Measurements from ENCODE around the gene OR1E2. TPM values are rescaled to one million over a fixed set of nuclear protein-coding genes. Genes with fewer than 3 reads are reported as not detected.
"Not testable (repeated sequence)": the region's sequence is repeated elsewhere in the genome, so short reads cannot be mapped to it uniquely, and the experiment has no call there.

OR1E2 gene, protein sequence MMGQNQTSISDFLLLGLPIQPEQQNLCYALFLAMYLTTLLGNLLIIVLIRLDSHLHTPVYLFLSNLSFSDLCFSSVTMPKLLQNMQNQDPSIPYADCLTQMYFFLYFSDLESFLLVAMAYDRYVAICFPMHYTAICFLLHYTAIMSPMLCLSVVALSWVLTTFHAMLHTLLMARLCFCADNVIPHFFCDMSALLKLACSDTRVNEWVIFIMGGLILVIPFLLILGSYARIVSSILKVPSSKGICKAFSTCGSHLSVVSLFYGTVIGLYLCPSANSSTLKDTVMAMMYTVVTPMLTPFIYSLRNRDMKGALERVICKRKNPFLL
- total RNA-seq = not detected

DNA sequence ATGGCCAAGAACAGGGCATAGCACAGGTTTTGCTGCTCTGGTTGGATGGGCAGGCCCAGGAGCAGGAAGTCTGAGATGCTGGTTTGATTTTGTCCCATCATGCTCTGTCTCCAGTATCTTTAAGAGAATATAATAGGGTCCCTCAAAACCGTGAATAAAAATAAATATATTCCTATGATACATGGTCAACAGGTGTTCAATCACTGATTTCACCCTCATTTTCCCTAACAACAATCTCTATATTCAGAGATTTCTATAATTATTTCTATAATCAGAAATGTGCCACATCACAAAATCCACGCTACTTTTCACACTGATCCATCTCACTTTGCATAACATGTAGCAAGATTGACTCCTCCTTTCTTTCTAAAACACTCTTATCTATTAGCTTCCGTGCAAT, at the start of gene OR1E2:
Gene OR1E2 (minus strand): TSS at position 101 of the 400 bp plus-strand sequence. CDS start 0 bp downstream, at position 101.
- Histone ChIP-seq H3K9me3 (ENCODE audit: low read depth, low read length) (peaks cover 4% of the 10 kb centered on the region), H3K27me3 (ENCODE audit: insufficient read depth, low read length) (peaks cover 4% of the 10 kb centered on the region), H3K4me1 (ENCODE audit: insufficient read depth, low read length) (no peaks in the 10 kb centered on the region), H3K4me3 (ENCODE audit: low read length) (no peak within 1 kb of the TSS)

DNA sequence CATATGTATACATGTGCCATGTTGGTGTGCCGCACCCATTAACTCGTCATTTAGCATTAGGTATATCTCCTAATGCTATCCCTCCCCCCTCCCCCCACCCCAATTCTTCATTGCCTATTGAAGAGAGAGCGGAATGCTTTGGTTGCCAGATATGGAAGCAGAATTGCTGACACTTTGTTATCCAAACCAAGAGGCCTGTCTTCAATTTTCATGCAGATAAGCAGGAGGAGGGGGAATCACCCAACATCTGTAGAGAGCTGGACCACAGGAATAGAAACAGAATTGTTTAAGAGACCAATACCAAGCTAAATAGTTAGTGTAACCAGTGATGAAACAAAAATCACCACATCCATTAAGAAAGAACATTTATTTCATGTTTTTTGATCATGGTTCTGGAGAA, 49.2 kb upstream of the OR1E2 start:
- Histone ChIP-seq H3K9me3 (ENCODE audit: low read depth, low read length) (no peaks in the 10 kb centered on the region), H3K4me3 (ENCODE audit: low read length) (no peak overlapping the region), H3K27me3 (ENCODE audit: insufficient read depth, low read length) (peaks cover 3% of the 10 kb centered on the region), H3K4me1 (ENCODE audit: insufficient read depth, low read length) (no peaks in the 10 kb centered on the region)

DNA sequence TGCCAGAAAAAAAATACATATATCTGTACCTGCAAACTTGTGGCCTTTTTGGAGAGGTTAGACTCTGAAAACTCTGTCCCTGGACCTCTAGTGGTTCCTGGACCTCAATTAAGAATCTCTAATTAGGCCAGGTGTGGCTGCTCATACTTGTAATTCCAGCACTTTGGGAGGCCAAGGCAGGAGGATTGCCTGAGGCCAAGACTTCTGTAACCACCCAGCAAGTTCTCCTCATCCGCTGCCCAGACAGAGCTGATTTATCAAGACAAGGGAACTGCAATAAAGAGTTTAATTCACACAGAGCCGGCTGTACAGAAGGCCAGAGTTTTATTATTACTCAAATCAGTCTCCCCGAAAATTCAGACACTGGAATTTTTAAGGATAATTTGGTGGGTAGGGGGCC, 46.3 kb upstream of the OR1E2 start:
- H3K4me3 ChIP-seq (ENCODE audit: low read length) = no peak overlapping the region
- H3K27me3 ChIP-seq (ENCODE audit: insufficient read depth, low read length) = no peaks in the 10 kb centered on the region
- no peaks in the 10 kb centered on the region for H3K9me3 ChIP-seq (ENCODE audit: low read depth, low read length)
- no peaks in the 10 kb centered on the region for H3K4me1 ChIP-seq (ENCODE audit: insufficient read depth, low read length)

DNA sequence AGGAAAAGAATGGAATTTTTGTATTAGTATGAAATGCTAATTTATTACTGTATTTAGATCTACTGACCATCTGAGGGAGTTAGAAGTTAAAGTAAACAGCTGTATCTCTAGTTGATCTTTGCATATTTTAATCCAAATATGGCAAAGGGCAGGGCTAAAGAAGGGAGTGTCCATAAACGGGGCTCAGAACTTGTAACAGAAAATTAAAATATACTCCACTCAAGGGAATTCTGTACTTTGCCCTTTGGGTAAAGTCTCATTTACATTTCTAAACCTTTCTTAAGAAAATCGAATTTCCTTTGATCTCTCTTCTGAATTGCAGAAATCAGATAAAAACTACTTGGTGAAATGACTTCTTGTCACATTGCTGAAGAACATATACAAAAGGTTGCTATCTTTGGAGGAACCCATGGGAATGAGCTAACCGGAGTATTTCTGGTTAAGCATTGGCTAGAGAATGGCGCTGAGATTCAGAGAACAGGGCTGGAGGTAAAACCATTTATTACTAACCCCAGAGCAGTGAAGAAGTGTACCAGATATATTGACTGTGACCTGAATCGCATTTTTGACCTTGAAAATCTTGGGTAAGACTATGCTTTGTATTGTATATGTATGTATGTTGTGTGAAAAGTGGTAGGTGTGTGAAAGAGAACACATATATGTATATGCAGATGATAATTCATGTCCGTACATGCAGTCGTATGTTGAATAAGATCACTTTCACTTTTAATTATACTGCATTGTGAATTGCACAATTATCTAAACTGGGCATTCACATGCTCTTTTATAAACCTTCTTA, 42.4 kb upstream of the OR1E2 start, which contains the start of gene ASPA:
Gene ASPA (plus strand): TSS at position 186 of the 799 bp plus-strand sequence. CDS start 163 bp downstream, at position 349.
- no peaks in the 10 kb centered on the region for H3K27me3 ChIP-seq (ENCODE audit: insufficient read depth, low read length)
- H3K4me1 ChIP-seq (ENCODE audit: insufficient read depth, low read length) = no peaks in the 10 kb centered on the region
- H3K9me3 ChIP-seq (ENCODE audit: low read depth, low read length) = no peaks in the 10 kb centered on the region
- H3K4me3 ChIP-seq (ENCODE audit: low read length) = no peak within 1 kb of the TSS

DNA sequence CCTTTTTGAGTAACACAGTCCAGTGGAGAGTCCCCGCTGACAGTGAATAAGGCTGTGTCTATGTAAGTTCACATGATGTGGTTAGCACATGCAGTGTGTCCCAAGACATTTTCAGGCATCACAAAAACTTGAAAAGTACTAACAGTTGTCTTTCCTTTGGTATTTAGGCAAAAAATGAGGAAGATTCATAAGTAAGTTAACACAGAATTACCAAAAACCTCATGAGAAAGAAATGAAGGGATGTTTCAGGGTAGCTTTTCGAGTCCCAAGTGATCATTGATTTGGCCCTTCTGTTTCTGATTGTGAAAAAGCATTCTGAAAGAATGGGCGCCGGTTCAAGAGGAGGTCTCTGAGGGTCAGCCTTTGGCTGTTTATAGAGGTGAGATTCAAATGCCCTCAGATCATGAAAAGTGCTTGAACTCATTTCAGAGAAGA, 41.6 kb upstream of the OR1E2 start:
- H3K4me3 ChIP-seq (ENCODE audit: low read length) = no peak overlapping the region
- H3K4me1 ChIP-seq (ENCODE audit: insufficient read depth, low read length) = no peaks in the 10 kb centered on the region
- H3K9me3 ChIP-seq (ENCODE audit: low read depth, low read length) = no peaks in the 10 kb centered on the region
- H3K27me3 ChIP-seq (ENCODE audit: insufficient read depth, low read length) = no peaks in the 10 kb centered on the region

DNA sequence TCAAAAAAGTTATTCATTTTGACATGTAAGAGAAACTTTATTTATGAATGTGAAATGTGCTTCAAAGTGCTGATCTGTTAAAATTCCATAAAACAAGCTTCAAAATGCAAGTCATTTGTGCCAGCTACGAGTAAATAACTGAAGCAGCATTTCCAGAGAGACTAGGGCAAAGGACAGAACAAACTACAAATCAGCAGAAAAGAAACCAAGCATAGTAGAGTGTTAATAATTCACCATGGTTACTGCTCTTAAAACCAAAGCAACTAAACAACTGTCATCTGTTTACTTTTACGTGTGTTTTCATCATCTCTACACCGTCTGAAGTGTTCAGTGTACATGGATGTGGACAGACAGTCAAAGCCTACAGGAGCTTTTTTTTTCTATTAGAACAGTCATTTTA, 40.6 kb upstream of the OR1E2 start:
- Histone ChIP-seq H3K9me3 (ENCODE audit: low read depth, low read length) (no peaks in the 10 kb centered on the region), H3K27me3 (ENCODE audit: insufficient read depth, low read length) (no peaks in the 10 kb centered on the region), H3K4me3 (ENCODE audit: low read length) (no peak overlapping the region), H3K4me1 (ENCODE audit: insufficient read depth, low read length) (no peaks in the 10 kb centered on the region)

DNA sequence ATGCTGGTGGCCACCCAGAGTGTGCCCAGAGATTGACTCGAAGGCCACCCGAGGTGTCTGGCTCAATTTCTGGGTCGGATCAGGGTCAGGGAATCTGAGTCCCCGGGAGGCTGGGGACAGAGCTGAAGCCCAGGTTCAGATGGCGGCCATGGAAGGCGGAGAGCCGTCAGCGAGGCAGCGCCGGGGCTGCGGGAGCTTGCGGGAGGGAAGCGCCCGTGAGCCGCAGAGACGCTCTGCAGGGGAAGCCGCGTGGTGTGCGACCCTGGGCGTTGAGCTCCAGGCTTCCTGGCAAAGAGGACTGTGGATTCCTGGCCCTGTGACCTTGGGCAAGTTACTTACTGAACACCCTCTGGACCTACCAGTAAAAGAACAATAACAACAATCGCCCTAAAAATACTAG, 38.5 kb upstream of the OR1E2 start:
- H3K4me1 ChIP-seq (ENCODE audit: insufficient read depth, low read length) = no peaks in the 10 kb centered on the region
- no peak overlapping the region for H3K4me3 ChIP-seq (ENCODE audit: low read length)
- peaks cover 3% of the 10 kb centered on the region for H3K27me3 ChIP-seq (ENCODE audit: insufficient read depth, low read length)
- H3K9me3 ChIP-seq (ENCODE audit: low read depth, low read length) = no peaks in the 10 kb centered on the region

DNA sequence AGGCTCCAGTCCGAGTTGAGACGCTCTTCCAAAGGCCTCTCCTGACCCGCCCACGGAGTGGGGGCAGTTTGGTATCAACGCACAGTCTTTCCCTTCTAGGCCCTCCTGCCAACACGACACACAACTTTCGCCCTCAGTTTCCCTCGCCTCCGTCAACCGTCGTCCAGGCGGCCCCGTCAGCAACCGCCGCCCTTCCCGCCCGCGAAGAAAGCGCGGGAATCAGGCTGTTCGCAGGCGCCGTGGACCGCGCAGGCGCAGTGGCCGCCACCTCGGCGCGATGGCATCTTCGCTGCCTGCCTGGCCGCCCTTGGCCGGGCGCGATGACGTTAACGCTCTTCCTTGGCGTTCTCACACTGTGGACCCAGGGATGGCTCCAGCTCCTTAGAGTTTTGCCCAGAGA, 38.0 kb upstream of the OR1E2 start, which contains the start of gene SPATA22:
Gene SPATA22 (minus strand): TSS at position 221 of the 400 bp plus-strand sequence. CDS start 2,494 bp downstream, outside the sequence.
- Histone ChIP-seq H3K27me3 (ENCODE audit: insufficient read depth, low read length) (peaks cover 3% of the 10 kb centered on the region), H3K4me3 (ENCODE audit: low read length) (no peak within 1 kb of the TSS), H3K9me3 (ENCODE audit: low read depth, low read length) (no peaks in the 10 kb centered on the region), H3K4me1 (ENCODE audit: insufficient read depth, low read length) (no peaks in the 10 kb centered on the region)

DNA sequence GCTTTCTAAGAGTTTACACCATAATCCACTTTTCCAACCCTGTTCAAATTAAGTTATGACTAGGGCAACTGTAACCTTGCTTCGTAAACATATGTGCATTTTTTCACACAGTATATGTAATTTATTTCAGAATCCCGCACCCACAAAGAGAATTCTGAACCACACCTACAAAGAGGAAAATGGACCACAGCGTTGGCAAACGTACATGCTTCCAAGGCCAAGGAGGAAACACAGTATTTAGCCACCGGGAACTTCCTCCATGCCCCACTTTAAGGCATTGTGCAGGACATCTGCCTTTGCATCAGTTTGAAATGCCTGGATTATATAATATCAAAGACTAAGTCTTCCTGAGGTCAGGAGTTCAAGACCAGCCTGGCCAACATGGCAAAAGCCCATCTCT, 35.9 kb upstream of the OR1E2 start:
- H3K4me3 ChIP-seq (ENCODE audit: low read length) = no peak overlapping the region
- H3K9me3 ChIP-seq (ENCODE audit: low read depth, low read length) = no peaks in the 10 kb centered on the region
- H3K27me3 ChIP-seq (ENCODE audit: insufficient read depth, low read length) = peaks cover 3% of the 10 kb centered on the region
- no peaks in the 10 kb centered on the region for H3K4me1 ChIP-seq (ENCODE audit: insufficient read depth, low read length)

DNA sequence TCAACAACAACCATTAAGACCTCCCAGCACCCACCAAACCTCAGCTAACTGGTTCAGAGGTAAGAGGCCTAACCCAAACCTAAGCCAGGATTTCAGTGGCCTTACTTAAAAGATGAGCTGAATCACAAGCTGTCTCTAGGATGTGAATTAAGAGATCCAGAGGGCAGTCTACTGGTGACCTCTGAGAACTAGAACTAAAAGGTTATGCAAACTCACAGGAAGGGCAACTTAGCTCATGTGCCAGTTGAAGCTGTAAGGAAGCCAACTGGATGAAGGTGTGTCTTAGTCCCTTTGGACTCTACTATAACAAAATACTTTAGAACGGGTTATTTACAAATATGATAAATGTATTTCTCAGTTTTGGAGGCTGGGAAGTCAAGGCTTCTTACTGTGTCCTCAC, 32.7 kb upstream of the OR1E2 start:
- H3K4me1 ChIP-seq (ENCODE audit: insufficient read depth, low read length); H3K4me3 ChIP-seq (ENCODE audit: low read length); H3K9me3 ChIP-seq (ENCODE audit: low read depth, low read length); H3K27me3 ChIP-seq (ENCODE audit: insufficient read depth, low read length): not testable (repeated sequence)

DNA sequence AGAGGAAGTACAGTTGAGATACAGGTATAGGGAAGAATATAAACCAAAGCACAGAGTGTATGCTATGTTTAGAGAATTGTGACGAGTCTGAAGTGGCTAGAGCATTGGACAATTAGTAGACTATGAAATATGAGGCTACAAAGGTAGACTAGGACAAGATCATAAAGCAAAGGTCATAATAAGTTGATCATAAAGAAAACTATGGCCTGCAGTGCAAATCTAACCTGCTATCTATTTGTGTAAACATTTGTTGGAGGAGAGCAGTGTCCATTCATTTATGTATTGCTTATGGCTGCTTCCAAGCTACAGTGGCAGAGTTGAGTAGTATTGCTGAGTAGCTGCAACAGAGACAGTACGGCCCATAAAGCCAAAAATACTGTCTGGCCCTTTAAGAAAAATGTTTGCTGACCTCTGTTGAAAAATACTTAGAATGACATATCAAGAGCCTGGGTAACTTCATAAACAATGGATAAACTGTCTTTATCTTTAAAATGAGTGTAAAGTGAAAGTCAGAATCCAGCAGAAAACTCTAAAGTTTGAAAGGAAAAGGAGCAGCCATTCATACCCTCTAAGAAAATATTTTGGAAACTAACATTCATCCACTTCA, 14.5 kb upstream of the OR1E2 start:
- H3K9me3 ChIP-seq (ENCODE audit: low read depth, low read length) = no peaks in the 10 kb centered on the region
- H3K4me1 ChIP-seq (ENCODE audit: insufficient read depth, low read length) = no peaks in the 10 kb centered on the region
- peaks cover 3% of the 10 kb centered on the region for H3K27me3 ChIP-seq (ENCODE audit: insufficient read depth, low read length)
- no peak overlapping the region for H3K4me3 ChIP-seq (ENCODE audit: low read length)

DNA sequence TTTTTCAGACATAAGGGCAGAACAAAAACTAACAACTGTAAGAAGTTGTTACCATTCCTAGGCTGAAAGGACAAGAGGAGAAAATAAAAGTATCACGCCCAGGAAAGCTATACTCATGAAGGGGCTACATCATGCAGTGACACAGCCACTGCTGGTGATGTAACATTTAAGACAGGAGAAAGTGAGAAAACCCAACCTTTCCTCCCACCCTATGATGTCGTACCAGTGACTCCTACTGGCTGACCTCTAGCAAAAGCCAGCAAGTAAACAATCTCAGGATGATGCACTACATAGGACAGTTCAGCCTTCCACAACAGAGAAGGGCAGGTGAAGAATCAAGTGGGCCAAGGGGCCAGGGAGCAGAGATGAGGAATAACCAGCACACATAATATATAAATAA, 14.0 kb upstream of the OR1E2 start:
- Histone ChIP-seq H3K27me3 (ENCODE audit: insufficient read depth, low read length) (peaks cover 6% of the 10 kb centered on the region), H3K4me1 (ENCODE audit: insufficient read depth, low read length) (no peaks in the 10 kb centered on the region), H3K4me3 (ENCODE audit: low read length) (no peak overlapping the region), H3K9me3 (ENCODE audit: low read depth, low read length) (no peaks in the 10 kb centered on the region)

DNA sequence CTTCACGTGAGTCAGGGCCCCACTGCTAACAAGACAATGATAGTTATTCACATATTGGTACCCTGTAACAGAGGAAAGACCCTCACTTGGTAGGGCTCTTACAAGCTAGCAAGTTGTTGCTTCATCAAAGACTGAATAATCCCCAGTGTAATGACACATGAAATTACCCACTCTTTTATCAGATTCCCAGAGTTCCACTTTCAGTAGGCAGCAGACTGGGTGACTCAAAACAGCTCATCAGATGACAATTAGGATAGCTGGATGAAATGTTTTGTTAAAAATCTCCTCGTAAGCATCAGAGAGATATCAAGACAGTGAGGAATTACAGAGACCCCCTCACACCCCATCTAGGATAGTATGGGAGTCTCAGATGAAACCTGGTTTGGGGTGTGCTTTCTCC, 6.8 kb upstream of the OR1E2 start:
- Histone ChIP-seq H3K4me1 (ENCODE audit: insufficient read depth, low read length) (no peaks in the 10 kb centered on the region), H3K4me3 (ENCODE audit: low read length) (no peak overlapping the region), H3K27me3 (ENCODE audit: insufficient read depth, low read length) (peaks cover 9% of the 10 kb centered on the region), H3K9me3 (ENCODE audit: low read depth, low read length) (no peaks in the 10 kb centered on the region)

DNA sequence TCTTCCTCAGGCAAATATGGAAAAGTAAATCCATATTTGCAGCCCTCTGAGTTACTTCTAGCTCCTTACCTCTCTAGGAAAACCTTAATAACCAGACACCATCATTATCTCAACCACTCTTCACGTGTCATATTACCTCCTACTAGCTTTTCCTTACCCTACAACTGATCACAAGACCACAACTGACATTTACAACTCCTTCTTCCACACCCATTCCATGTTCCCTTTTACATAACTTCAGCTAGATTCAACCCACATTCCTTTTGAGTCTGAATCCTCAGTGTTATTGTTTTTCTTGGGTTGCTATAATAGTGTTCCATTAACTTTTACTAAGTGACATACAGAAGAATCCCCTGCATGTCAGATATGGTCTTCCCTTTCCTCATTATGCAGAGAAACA, 4.7 kb upstream of the OR1E2 start:
- Histone ChIP-seq H3K4me1 (ENCODE audit: insufficient read depth, low read length) (no peaks in the 10 kb centered on the region), H3K4me3 (ENCODE audit: low read length) (no peak overlapping the region)

DNA sequence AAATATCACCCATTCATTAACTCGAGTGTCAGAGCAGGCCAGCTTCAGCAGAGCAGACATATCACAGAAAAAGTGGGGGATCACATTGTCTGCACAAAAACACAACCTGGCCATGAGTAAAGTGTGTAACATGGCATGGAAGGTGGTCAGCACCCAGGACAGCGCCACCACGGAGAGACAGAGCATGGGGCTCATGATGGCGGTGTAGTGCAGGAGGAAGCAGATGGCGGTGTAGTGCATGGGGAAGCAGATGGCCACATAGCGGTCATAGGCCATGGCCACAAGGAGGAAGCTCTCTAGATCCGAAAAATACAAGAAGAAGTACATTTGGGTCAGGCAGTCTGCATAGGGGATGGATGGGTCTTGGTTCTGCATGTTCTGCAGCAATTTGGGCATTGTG, 426 bp downstream of the OR1E2 start:
- H3K9me3 ChIP-seq (ENCODE audit: low read depth, low read length); H3K4me1 ChIP-seq (ENCODE audit: insufficient read depth, low read length); H3K4me3 ChIP-seq (ENCODE audit: low read length); H3K27me3 ChIP-seq (ENCODE audit: insufficient read depth, low read length): not testable (repeated sequence)

More for the DNA sequence above, 4.7 kb upstream of the OR1E2 start:
- Histone ChIP-seq H3K27me3 (ENCODE audit: insufficient read depth, low read length) (peaks cover 6% of the 10 kb centered on the region), H3K9me3 (ENCODE audit: low read depth, low read length) (no peaks in the 10 kb centered on the region)
